A549 (cell line): ENCODE data around the gene TRNT1.

ENCODE experiments used
- BCL3 ChIP-seq: fragments of >200 bp; sonication (Bioruptor Twin); formaldehyde crosslinking; IDR thresholded peaks from 3 replicates; pipeline ENCODE4 v1.6.1; 2016
- CEBPB ChIP-seq, 2 experiments: fragments of >200 bp in 1 of 2; sonication (Bioruptor Twin) in 1 of 2; formaldehyde crosslinking in 1 of 2; IDR thresholded peaks; 2 replicates each; pipeline ENCODE4 v1.6.1; 2012 to 2016
- CHD2 ChIP-seq: fragments of 150-350 bp; IDR thresholded peaks from 2 replicates; pipeline ENCODE4 v1.6.1; 2014; ENCODE audit warnings: low read length; ENCODE audit not compliant: partially characterized antibody
- EHMT2 ChIP-seq: fragments of 200-600 bp; sonication (generic); IDR thresholded peaks from 2 replicates; pipeline ENCODE4 v1.6.1; 2016; ENCODE audit warnings: antibody characterized with exemption, low read depth, mild to moderate bottlenecking, moderate library complexity
- ELK1 ChIP-seq: fragments of 150-350 bp; IDR thresholded peaks from 2 replicates; pipeline ENCODE4 v1.6.1; 2014; ENCODE audit warnings: low read depth, mild to moderate bottlenecking, low read length
- EP300 ChIP-seq, 2 experiments: fragments of >200 bp; sonication (Bioruptor Twin); formaldehyde crosslinking; IDR thresholded peaks; 2 replicates in 1 of 2; 3 replicates in 1 of 2; pipeline ENCODE4 v1.6.1; 2016 to 2017
- ESRRA ChIP-seq: fragments of 150-350 bp; IDR thresholded peaks from 2 replicates; pipeline ENCODE4 v1.6.1; 2014; ENCODE audit warnings: mild to moderate bottlenecking, low read length, borderline replicate concordance
- NPAS2 ChIP-seq: fragments of 250-450 bp; sonication (Bioruptor Pico); IDR thresholded peaks from 2 replicates; pipeline ENCODE4 v1.8.0; 2022; ENCODE audit warnings: mild to moderate bottlenecking, moderate library complexity, borderline replicate concordance
- POLR2A ChIP-seq: IDR thresholded peaks from 2 replicates; pipeline ENCODE4 v1.6.1; 2012; ENCODE audit warnings: mild to moderate bottlenecking, low read length
- RFX5 ChIP-seq: fragments of 450-650 bp; IDR thresholded peaks from 2 replicates; pipeline ENCODE4 v1.7.1; 2014; ENCODE audit warnings: antibody characterized with exemption, mild to moderate bottlenecking, moderate library complexity
- ZNF302 ChIP-seq: fragments of 250-450 bp; sonication (Bioruptor Pico); IDR thresholded peaks from 2 replicates; pipeline ENCODE4 v1.9.0; 2021; ENCODE audit warnings: inconsistent platforms, mild to moderate bottlenecking, moderate library complexity
- TF ChIP-seq, protein P1 (sequence below): fragments of >200 bp; sonication (Bioruptor Twin); formaldehyde crosslinking; IDR thresholded peaks from 3 replicates; pipeline ENCODE4 v1.5.1; 2016

DNA sequence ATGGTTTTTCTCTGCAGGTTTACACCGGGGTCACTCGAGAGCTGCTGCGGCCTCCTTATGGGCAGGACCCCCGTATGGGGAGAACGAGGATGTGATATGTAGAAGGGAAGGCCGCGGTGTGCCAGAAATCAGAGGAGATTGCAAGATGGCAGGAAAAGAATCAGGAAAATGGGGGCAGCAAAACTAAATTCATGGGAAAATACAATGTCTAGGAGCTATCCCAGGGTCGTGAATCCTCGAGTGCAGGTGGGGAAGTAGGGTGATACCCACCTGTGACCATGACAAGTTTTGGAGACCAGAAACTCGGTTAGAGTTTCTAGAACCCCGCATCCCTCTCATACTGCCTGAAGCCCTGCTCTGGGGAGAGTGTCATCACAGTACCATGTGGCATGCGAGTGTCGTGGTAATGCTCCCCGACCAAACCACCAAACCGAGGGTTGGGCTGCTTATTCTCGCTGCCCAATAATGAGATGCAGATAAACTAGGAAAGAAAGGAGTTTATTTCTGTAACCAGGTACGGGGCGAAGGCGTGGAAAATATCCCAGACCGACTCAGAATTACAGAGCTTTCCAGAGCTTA lies 781 bp downstream of the TRNT1 start:
- TF ChIP-seq, protein P1, sequence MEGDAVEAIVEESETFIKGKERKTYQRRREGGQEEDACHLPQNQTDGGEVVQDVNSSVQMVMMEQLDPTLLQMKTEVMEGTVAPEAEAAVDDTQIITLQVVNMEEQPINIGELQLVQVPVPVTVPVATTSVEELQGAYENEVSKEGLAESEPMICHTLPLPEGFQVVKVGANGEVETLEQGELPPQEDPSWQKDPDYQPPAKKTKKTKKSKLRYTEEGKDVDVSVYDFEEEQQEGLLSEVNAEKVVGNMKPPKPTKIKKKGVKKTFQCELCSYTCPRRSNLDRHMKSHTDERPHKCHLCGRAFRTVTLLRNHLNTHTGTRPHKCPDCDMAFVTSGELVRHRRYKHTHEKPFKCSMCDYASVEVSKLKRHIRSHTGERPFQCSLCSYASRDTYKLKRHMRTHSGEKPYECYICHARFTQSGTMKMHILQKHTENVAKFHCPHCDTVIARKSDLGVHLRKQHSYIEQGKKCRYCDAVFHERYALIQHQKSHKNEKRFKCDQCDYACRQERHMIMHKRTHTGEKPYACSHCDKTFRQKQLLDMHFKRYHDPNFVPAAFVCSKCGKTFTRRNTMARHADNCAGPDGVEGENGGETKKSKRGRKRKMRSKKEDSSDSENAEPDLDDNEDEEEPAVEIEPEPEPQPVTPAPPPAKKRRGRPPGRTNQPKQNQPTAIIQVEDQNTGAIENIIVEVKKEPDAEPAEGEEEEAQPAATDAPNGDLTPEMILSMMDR: no peak
- no peak for TF ChIP-seq POLR2A
- TF ChIP-seq RFX5: no peak
- TF ChIP-seq ELK1: no peak
- no peak for TF ChIP-seq EHMT2
- TF ChIP-seq ESRRA: no peak
- TF ChIP-seq CEBPB (IDR thresholded peaks at IDR 0.05): no peak
- no peak for TF ChIP-seq EP300 (IDR thresholded peaks at IDR 0.05)
- TF ChIP-seq ZNF302 (CRISPR knock-in tag): no peak
- TF ChIP-seq NPAS2: no peak
- no peak for TF ChIP-seq CHD2
- TF ChIP-seq BCL3: no peak
